Umbilical cord (tissue), 2 donors: ENCODE data around the gene SRA1. TPM values are rescaled to one million over a fixed set of nuclear protein-coding genes. Genes with fewer than 3 reads are reported as not detected.
"Not testable (repeated sequence)": the region's sequence is repeated elsewhere in the genome, so short reads cannot be mapped to it uniquely, and the experiment has no call there.

ENCODE experiments used
- DNase-seq: peaks from one replicate; pipeline ENCODE4 v3.0.0-alpha.2; 2015; ENCODE audit warnings: low spot score
- total RNA-seq: library from RNA; depleted of rRNA; stranded (reverse); fragments of >200 nt; gene quantifications from one replicate; pipeline ENCODE4 v1.2.3, GENCODE V29; 2014; ENCODE audit warnings: low replicate concordance; ENCODE audit not compliant: insufficient read depth

Gene SRA1
- 12.0 TPM for total RNA-seq

GRCh38 chr5:140557136-140557805 lies at the start of gene SRA1:
TSS of gene SRA1 (minus strand) at chr5:140557473. CDS start at chr5:140557452, 21 bp downstream.
- DNase-seq = peak; percentile 96

GRCh38 chr5:140607031-140607430 lies 49.8 kb upstream of the SRA1 start:
- DNase-seq = no peak

- no peak for DNase-seq
Measured at GRCh38 chr5:140605879-140606278, 48.6 kb upstream of the SRA1 start.

- no peak for DNase-seq
Measured at GRCh38 chr5:140603734-140604133, 46.5 kb upstream of the SRA1 start.

GRCh38 chr5:140603446-140603698 lies 46.1 kb upstream of the SRA1 start:
- not testable (repeated sequence) for DNase-seq

- DNase-seq = no peak
Measured at GRCh38 chr5:140602147-140602546, 44.9 kb upstream of the SRA1 start.

- no peak for DNase-seq
Measured at GRCh38 chr5:140600096-140600495, 42.8 kb upstream of the SRA1 start.

- DNase-seq = no peak
Measured at GRCh38 chr5:140598836-140599235, 41.6 kb upstream of the SRA1 start.

GRCh38 chr5:140596321-140596741 lies 39.1 kb upstream of the SRA1 start:
- DNase-seq = no peak

- peak; percentile 42 for DNase-seq
Measured at GRCh38 chr5:140595538-140596300, 38.4 kb upstream of the SRA1 start.

- DNase-seq = no peak
Measured at GRCh38 chr5:140594169-140594568, 36.9 kb upstream of the SRA1 start.

- not testable (repeated sequence) for DNase-seq
Measured at GRCh38 chr5:140593070-140593469, 35.8 kb upstream of the SRA1 start.

GRCh38 chr5:140591747-140592372 lies 34.6 kb upstream of the SRA1 start:
- DNase-seq = no peak

GRCh38 chr5:140590861-140591260 lies 33.6 kb upstream of the SRA1 start:
- no peak for DNase-seq

GRCh38 chr5:140588311-140589070 lies 31.2 kb upstream of the SRA1 start:
- no peak for DNase-seq

GRCh38 chr5:140587495-140587894 lies 30.2 kb upstream of the SRA1 start:
- no peak for DNase-seq

- DNase-seq = not testable (repeated sequence)
Measured at GRCh38 chr5:140579188-140579747, 22.0 kb upstream of the SRA1 start.

GRCh38 chr5:140576776-140577201 lies 19.5 kb upstream of the SRA1 start:
- no peak for DNase-seq

- peak; percentile 32 for DNase-seq
Measured at GRCh38 chr5:140575309-140575708, 18.0 kb upstream of the SRA1 start.

- no peak for DNase-seq
Measured at GRCh38 chr5:140574165-140574564, 16.9 kb upstream of the SRA1 start.

- DNase-seq = no peak
Measured at GRCh38 chr5:140573683-140574082, 16.4 kb upstream of the SRA1 start.

- DNase-seq = no peak
Measured at GRCh38 chr5:140571105-140571504, 13.8 kb upstream of the SRA1 start.
